ENCODE measurements around the gene GP1BA.

DNA sequence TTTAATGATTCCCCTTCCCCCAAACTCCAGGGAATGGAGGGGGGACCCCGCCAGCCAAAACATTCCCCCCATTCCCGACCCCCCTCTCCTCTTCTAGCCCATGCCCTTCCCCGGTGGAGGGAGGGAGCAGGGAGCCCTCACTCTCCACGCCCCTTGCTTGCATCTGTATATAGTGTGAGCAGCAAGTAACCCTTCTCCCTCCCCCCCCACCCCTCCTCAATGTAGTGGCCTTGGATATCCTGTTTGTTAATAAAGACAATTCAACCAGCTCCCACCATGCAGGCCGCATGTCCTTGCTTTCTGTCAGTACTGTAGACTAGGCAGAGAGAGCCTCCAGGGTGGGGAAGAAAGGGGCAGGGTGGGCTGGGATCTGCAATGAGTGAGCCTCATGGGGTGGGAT lies 34.3 kb upstream of the GP1BA start:
- no peak for TF ChIP-seq EZH2 (IDR thresholded peaks at IDR 0.05; ENCODE audit: low read length, missing control alignments)
- TF ChIP-seq, protein P1, sequence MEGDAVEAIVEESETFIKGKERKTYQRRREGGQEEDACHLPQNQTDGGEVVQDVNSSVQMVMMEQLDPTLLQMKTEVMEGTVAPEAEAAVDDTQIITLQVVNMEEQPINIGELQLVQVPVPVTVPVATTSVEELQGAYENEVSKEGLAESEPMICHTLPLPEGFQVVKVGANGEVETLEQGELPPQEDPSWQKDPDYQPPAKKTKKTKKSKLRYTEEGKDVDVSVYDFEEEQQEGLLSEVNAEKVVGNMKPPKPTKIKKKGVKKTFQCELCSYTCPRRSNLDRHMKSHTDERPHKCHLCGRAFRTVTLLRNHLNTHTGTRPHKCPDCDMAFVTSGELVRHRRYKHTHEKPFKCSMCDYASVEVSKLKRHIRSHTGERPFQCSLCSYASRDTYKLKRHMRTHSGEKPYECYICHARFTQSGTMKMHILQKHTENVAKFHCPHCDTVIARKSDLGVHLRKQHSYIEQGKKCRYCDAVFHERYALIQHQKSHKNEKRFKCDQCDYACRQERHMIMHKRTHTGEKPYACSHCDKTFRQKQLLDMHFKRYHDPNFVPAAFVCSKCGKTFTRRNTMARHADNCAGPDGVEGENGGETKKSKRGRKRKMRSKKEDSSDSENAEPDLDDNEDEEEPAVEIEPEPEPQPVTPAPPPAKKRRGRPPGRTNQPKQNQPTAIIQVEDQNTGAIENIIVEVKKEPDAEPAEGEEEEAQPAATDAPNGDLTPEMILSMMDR (conservative IDR thresholded peaks at IDR 0.05 in 1 of 2, IDR thresholded peaks at IDR 0.05 in 1 of 2; ENCODE audit: low read depth in 1 of 2, low read length in 2 of 2), result no peak
